Mesodermal cell (in vitro differentiated cells): ENCODE data around the gene EPS8L3.
"Not testable (repeated sequence)": the region's sequence is repeated elsewhere in the genome, so short reads cannot be mapped to it uniquely, and the experiment has no call there.

Source experiments
- H3K27ac ChIP-seq: 2 replicates; pipeline ENCODE4 v1.7.0; 2013; ENCODE audit warnings: mild to moderate bottlenecking, low read depth, low read length, moderate library complexity; ENCODE audit not compliant: severe bottlenecking
- H3K36me3 ChIP-seq: 2 replicates; pipeline ENCODE4 v1.7.1; 2013; ENCODE audit warnings: mild to moderate bottlenecking, low read length, moderate library complexity; ENCODE audit not compliant: control insufficient read depth, insufficient read depth
- H3K4me1 ChIP-seq: one replicate; pipeline ENCODE4 v1.7.1; 2013; ENCODE audit warnings: mild to moderate bottlenecking, low read length; ENCODE audit not compliant: insufficient read depth, control insufficient read depth, poor library complexity, severe bottlenecking
- H3K4me3 ChIP-seq: 2 replicates; pipeline ENCODE4 v1.7.0; 2013; ENCODE audit warnings: low read length, control low read depth, mild to moderate bottlenecking; ENCODE audit not compliant: insufficient read depth, poor library complexity, severe bottlenecking; ENCODE audit errors: extremely low read depth
- H3K9me3 ChIP-seq: 2 replicates; pipeline ENCODE4 v1.7.1; 2013; ENCODE audit warnings: mild to moderate bottlenecking, low read length, moderate library complexity; ENCODE audit not compliant: control insufficient read depth
- WGBS, 2 experiments: methylation state at CpG; one replicate each; pipeline ENCODE4 v1.1.5; 2013; ENCODE audit warnings: missing lambda C conversion rate in 2 of 2; ENCODE audit not compliant: insufficient coverage in 2 of 2; 5-methylcytosine and 5-hydroxymethylcytosine counted together

EPS8L3 gene

DNA sequence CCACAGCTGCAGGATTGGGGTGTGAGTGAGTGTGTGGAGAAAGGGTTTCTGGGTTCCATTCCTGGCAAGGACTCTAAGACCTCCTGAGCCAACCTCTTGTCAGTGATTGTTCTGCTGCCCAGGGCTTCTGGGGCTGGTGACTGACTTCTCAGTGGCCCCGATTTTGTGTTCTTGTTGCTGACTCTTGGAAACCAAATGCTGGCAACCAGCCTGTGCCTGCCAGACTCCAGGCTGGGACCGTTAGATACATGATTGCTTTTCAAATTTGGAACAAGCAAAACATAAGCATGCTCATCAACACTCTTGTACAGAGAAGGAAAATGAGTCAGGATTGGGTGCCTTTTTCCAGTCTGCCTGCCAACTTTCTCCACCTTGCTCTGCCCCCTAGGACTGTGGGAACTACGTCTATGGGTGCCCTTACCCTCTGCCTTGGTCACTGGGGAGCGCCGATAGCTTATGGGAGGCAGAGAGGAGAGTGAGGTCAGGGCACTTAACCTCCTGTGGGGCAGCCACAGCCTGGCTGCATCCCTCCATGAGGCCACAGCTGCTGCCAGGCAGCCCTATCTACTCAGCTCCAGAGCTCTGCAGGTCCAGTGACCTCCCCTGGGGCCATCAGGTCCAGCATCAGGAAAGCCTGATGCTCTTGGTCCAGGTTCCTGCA lies 39.3 kb upstream of the EPS8L3 start:
- Histone ChIP-seq H3K9me3 (no peaks in the 10 kb centered on the region), H3K27ac (no peak overlapping the region), H3K4me1 (peaks cover 14% of the 10 kb centered on the region), H3K36me3 (no peaks in the 10 kb centered on the region), H3K4me3 (no peak overlapping the region)
- WGBS, 2 experiments = 82 to 100% methylated on average over 1 to 3 of the region's 5 CpGs

DNA sequence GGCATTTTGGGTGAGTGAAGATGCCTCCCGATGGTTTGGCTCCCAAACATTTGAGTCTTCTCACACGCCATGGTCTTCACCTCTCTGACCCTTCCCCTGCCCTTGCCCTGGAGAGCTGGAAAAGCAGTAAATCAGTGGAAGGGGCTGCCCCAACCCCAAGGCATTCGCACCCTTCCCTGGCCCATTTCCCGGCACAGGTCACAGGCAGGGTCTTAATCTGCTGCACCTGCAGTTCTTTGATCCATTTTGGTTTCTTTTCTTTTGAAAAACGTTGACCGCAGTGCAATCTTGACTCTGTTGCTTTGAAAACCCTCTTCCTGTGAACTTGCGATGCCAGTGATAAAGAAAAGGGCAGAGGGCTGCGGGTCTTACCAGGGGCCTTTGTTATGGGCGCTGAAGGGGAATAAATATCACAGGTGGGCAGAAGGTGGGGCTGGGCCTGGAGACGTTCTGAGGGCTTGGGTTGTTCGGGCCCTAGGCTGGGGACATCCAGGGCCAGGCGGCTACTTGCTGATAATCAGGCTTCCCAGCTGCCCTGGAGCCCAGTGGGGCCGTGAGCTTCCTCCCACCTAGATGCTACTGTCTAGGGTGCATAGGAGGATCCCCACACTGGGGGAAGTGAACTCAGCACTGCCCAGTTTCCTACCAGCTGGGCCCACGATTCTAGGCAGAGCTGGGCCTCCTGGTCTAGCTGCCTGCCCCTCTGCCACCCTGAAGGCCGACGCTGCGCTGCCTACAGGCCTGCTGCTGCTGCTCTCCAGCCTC lies 38.6 kb upstream of the EPS8L3 start:
- WGBS, 2 experiments = 87 to 89% methylated on average over 12 to 15 of the region's 17 CpGs
- no peak overlapping the region for H3K27ac ChIP-seq
- no peak overlapping the region for H3K4me3 ChIP-seq
- H3K36me3 ChIP-seq = no peaks in the 10 kb centered on the region
- H3K4me1 ChIP-seq = peaks cover 7% of the 10 kb centered on the region
- no peaks in the 10 kb centered on the region for H3K9me3 ChIP-seq

DNA sequence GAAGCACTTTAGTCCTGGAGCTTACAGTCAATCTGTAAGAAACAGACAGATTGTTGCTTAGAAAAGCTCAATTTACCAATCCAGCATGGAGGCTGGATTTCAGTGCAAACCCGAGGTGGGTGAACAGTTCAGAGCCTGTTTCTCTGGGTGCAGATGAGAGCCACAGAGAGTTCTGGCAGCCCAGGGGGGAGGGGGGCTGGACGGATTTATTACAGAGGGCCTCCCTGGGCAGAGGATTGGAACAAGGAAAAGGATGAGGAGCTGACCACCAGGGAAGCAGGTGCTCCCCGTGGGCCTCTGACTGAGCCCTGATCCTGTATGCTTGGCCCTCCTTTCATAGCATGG lies 38.0 kb upstream of the EPS8L3 start:
- Histone ChIP-seq H3K27ac (no peak overlapping the region), H3K36me3 (no peaks in the 10 kb centered on the region), H3K4me1 (peaks cover 4% of the 10 kb centered on the region), H3K4me3 (no peak overlapping the region), H3K9me3 (no peaks in the 10 kb centered on the region)
- 81 to 94% methylated on average over 2 to 3 of the region's 3 CpGs for WGBS, 2 experiments

DNA sequence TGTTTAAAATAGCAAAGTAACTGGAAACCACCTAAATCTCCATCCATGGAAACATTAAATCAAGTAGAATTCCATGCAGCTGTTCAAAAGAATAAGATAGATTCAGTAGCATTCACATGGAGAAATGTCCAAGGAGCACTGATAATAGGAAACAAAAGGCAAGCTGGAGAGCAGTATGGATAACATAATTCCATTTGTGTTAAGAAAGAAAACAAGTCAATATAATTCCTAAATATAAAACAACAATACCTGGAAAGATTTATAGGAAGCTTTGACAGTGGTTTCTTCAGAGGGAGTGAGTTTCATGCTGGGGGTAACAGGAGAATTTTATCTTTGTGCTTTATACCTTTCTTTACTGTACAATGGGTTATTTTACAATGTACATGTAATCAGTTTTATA lies 36.6 kb upstream of the EPS8L3 start:
- no peaks in the 10 kb centered on the region for H3K9me3 ChIP-seq
- H3K27ac ChIP-seq = no peak overlapping the region
- no peak overlapping the region for H3K4me3 ChIP-seq
- H3K36me3 ChIP-seq = no peaks in the 10 kb centered on the region
- H3K4me1 ChIP-seq = peaks cover 4% of the 10 kb centered on the region

DNA sequence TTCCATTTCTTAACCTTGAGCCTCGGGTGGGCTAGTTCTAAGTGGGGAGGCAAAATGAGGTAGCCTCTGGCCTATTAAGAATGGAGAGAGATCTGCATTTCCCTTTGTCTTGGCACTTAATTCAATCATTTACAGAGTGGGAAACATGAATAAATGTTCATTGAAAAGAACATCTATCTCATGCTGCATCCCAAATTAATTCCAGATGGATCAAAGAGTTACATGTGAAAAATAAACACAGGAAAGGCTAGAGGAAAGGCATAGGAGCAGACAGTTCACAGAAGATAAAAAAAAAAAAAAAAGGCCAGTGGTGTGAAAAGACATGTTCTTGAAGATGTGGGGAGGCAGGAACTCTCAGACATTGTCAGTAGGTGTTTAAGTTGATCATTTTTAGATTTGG lies 35.7 kb upstream of the EPS8L3 start:
- 80% methylated on average over 1 of the region's 1 CpG; no CpG with 5 or more reads in 1 of the 2 experiments for WGBS, 2 experiments
- H3K9me3 ChIP-seq = no peaks in the 10 kb centered on the region
- peaks cover 9% of the 10 kb centered on the region for H3K4me1 ChIP-seq
- no peaks in the 10 kb centered on the region for H3K36me3 ChIP-seq
- H3K27ac ChIP-seq = no peak overlapping the region
- no peak overlapping the region for H3K4me3 ChIP-seq

DNA sequence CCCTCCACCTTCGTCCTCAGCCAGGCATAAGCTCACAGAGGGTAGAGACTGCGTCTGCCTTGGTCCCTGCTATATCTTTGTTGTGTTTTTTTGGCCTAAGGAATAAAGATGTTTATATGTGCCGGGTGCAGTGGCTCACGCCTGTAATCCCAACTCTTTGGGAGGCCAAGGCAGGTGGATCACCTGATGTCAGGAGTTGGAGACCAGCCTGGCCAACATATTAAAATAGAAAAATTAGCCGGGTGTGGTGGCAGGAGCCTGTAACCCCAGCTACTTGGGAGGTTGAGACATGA lies 33.5 kb upstream of the EPS8L3 start:
- not testable (repeated sequence) for H3K36me3 ChIP-seq, H3K27ac ChIP-seq, H3K9me3 ChIP-seq, H3K4me3 ChIP-seq
- peaks cover 26% of the 10 kb centered on the region for H3K4me1 ChIP-seq
- WGBS, 2 experiments = 100% methylated on average over 2 to 3 of the region's 5 CpGs

DNA sequence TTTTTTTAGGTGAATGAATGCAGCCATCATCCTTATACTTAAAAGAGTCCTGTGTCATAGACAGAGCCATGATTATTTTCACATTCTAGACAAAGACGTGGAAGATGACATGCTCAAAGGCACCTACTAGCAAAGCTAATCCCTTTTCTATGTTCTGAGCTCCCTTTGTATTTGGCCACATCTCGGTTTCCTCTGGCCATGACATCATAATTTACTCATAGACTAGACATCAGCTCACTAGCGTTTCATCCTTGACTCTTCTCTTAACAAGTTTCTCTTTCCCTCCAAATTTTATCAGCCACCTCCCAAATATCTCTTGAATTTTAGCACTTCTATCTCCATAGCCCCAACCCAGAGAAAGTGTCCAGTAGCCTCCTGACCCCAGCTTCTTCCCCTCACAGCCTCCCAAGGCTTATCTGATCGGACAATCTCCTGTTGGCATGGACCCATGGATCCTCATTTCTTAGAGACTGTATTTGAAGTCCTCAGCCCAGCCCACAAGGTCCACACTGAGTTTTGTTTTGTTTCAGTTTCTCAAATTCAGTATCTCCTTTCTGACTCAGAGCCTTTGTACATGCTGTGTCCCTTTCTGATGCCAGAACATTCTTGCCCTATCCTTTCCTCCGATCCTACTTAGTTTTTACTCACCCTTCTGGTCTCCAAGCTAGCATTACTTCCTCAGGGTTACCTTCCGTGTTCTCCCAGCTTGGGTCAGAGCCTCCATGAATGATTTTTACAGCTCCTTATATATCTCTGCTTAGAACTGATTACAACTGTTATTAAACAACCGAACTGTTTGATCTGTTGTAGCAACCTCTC lies 33.0 kb upstream of the EPS8L3 start:
- H3K9me3 ChIP-seq = no peaks in the 10 kb centered on the region
- WGBS, 2 experiments = 82 to 99% methylated on average over 7 of the region's 7 CpGs
- H3K27ac ChIP-seq = no peak overlapping the region
- H3K4me1 ChIP-seq = peaks cover 31% of the 10 kb centered on the region
- no peak overlapping the region for H3K4me3 ChIP-seq
- H3K36me3 ChIP-seq = no peaks in the 10 kb centered on the region

DNA sequence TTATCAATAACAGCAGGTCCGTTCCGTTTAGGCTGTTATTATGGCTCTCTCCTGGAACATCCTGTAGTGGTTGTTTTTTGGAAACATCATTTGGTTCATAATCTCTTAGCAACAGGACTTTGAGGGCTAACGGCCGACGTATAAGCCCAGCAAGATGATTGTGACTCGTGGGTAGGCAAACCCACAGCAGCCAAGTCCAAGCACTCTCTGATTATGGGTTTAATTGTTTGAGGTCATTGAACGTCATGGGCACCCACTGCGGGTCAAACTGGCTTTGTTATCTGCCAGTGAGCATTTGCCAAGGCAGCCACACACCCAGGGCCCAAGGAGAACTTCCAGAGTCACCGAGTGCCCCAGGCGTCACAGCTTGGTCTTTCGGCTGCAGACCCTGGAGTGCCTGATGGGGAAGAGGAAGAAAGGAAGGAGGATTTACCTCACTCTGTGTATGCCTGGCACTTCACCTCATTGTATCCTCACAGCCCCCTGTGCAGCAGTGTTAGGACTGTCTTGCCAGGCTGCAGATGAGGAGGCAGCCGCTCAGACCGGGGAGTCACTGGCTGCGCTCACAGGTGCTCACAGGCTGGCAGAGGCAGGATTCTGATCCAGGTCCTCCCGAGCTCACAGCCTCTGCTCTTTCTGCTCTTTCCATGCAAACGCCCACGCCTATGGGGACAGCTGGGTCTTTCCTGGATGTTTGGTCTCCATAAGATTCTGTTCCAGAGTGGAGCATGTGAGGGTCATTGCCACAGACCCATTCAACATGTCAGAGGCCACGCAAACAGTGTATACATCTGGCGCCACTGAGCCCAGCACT lies 30.8 kb upstream of the EPS8L3 start:
- no peak overlapping the region for H3K27ac ChIP-seq
- H3K4me1 ChIP-seq = peaks cover 43% of the 10 kb centered on the region
- no peaks in the 10 kb centered on the region for H3K36me3 ChIP-seq
- H3K4me3 ChIP-seq = no peak overlapping the region
- no peaks in the 10 kb centered on the region for H3K9me3 ChIP-seq
- 85 to 90% methylated on average over 12 to 17 of the region's 19 CpGs for WGBS, 2 experiments

DNA sequence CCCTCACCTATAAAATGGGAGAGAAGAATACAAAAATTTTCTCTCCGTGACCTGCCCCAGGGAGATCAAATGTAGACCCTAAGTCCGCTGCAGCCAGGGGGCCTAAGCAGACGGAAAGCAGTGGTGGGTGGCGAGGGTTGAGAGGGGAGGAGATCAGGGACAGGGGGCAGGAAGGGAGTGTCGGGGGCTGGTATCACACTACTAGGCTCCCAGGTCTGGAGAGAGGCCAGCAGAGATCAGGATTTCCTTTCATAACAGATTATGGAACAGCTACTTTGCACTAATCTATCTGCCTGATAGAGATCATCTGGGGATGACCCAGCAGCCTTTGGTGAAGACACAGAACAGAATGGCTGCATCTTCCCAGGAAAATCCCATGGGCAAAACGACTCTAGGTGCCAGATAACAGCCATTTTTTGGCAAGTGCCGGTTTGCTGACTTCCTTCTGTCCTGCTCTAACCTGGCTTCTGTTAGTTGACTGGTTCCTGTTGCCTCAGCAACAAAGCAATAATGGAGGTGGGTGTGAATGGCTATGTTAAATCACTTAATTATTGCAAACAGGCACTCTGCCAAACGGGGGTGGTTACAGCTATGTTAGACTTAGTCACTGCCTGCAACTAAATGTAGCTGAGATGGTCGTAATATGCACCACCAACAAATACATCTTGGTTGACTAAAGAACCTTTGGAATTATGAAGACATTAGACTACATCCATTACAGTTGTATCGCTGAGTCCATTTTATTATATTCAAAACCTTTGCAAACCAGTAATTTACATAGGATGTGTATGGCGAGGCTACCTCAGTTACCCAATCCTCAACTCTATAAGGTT lies 30.0 kb upstream of the EPS8L3 start:
- H3K4me1 ChIP-seq = peaks cover 48% of the 10 kb centered on the region
- H3K27ac ChIP-seq = peak overlapping the region; percentile 59
- H3K36me3 ChIP-seq = no peaks in the 10 kb centered on the region
- no peaks in the 10 kb centered on the region for H3K9me3 ChIP-seq
- WGBS, 2 experiments = 38 to 64% methylated on average over 2 to 6 of the region's 11 CpGs
- H3K4me3 ChIP-seq = no peak overlapping the region

DNA sequence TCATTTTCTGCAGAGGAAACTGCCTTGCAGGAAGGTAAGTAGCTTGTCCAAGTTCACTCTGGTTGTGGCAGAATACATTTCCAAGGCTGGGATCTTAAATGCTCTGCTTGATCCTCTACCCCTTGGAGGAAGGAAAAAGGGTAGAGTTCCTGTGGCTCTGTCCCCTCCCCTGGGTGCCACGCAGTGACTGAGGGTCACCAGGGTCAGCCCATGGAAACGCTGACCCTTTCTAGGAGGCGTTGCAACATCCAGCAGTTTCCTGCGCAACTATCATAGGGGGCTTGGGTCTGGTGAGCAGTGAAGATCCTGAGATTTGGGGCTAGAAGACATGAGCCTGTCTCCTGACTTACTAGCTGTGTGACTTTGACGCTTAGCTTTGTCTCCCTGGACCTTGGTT lies 29.4 kb upstream of the EPS8L3 start:
- Histone ChIP-seq H3K27ac (peak overlapping the region; percentile 59), H3K4me1 (peaks cover 48% of the 10 kb centered on the region), H3K36me3 (no peaks in the 10 kb centered on the region), H3K4me3 (no peak overlapping the region), H3K9me3 (no peaks in the 10 kb centered on the region)
- 79 to 83% methylated on average over 4 to 5 of the region's 5 CpGs for WGBS, 2 experiments
